NT2/D1 (cell line): Measurements from ENCODE around the gene RNU6-8.

Source experiments
- SUZ12 ChIP-seq: IDR thresholded peaks from 2 replicates; pipeline ENCODE4 v1.6.1; 2011; ENCODE audit not compliant: insufficient read length, insufficient read depth; ENCODE audit errors: extremely low read depth
- YY1 ChIP-seq: IDR thresholded peaks from 2 replicates; pipeline ENCODE4 v1.6.1; 2011; ENCODE audit not compliant: insufficient read length, insufficient read depth
- ZNF274 ChIP-seq: IDR thresholded peaks from 2 replicates; pipeline ENCODE4 v1.6.1; 2011; ENCODE audit warnings: mild to moderate bottlenecking, low read depth, low read length

- TF ChIP-seq YY1 (no peak), SUZ12 (no peak), ZNF274 (no peak)
Observed at GRCh38 chr14:32211068-32211404, 8.0 kb upstream of the RNU6-8 start.
